A172 (cell line): ENCODE data around the gene ANXA2. TPM values are rescaled to one million over a fixed set of nuclear protein-coding genes. Genes with fewer than 3 reads are reported as not detected.
"Not testable (repeated sequence)": the region's sequence is repeated elsewhere in the genome, so short reads cannot be mapped to it uniquely, and the experiment has no call there.

Source experiments
- DNase-seq: peaks from one replicate; pipeline ENCODE4 v3.0.0-alpha.2; 2015; ENCODE audit warnings: low spot score
- total RNA-seq: library from RNA; depleted of rRNA; stranded (reverse); fragments of >200 nt; shearing (Covaris generic); gene quantifications from 2 replicates; pipeline ENCODE4 v1.2.3, GENCODE V29; 2014

Gene ANXA2
- total RNA-seq, 1 experiment from 2014 or later, result 4,320 TPM

DNA sequence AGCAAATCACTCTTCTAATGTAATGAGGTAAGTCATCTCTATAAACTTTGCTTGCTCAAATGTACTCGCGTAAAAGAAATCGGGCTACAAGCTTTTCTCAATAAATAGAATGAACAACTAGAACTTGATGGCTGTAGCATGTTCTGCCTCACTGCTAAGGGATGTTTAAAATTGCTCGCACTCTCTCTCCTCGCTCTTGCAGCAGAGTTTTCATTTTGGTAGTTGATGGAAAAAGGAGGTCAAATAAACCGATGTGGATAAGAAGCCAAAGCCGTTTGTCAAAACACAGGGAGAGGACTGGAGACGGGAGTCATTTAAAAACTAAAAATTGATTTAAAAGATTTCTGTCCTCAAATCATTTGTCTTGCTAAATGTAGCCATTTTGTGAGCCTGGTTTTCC, 53.3 kb downstream of the ANXA2 start:
- DNase-seq, result no peak

DNA sequence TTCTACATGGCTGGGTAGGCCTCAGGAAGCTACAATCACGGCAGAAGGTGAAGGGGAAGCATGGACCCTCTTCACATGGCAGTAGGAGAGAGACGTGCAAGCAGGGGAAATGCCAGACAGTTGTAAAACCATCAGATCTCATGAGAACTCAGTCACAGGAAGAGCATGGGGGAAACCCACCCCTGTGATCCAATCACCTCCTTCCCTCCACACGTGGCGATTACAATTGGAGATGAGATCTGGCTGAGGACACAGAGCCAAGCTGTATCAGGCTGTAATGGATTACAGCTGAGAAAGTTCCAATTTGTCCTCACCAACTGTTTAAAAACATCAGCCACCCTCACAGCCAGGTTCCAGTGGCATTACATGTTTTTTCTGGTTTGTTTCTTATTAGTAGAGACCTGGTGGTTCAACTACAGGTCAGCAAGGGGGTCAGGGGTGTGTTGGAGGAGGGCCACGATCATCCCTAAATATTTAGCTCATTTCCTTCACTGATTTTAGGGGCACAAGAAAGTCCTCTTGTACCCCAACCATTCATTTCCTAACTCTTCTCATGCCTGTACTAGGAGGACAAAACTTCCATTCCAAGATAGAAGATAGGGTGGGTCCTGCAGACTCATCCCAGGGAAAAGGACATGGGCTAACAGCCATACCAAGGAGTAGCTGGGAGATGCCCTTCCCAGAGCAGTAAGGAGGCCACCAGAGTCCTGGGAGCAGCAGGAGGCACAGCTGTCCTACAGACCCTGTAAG, 54.4 kb downstream of the ANXA2 start:
- no peak for DNase-seq

DNA sequence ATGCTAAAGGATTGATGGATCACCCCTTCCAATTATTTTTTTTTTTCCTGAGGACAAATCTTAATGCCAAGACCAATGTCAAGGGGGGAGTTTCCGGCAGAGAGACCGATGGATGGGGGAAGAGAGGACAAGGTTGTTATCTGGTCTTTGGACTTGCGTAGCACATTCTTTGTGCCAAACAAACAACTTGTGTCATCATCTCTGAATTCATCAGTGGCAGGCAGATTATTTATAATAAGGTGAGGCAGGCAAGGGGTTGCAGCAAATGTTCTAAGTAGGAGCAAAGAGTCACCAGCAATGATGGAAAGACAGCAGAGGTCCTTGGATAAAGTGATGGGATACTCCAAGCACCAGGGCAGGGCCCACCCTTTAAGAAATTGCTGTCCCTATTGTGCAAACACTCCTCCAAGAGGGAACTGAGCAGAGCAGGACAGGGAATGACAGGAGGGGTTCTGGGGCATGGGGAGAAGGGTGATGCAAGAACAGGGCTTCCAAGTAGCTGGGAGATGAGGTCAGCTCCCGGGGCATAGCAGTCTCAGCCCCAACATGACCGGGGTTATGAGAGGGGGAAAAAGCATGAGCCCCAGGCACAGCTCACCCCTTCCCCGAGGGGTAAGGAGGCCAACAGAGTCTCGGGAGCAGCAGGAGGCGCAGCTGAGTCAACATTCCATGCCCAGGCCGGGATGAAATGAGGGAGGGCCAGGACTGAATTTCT, 57.4 kb downstream of the ANXA2 start:
- DNase-seq, result no peak

DNA sequence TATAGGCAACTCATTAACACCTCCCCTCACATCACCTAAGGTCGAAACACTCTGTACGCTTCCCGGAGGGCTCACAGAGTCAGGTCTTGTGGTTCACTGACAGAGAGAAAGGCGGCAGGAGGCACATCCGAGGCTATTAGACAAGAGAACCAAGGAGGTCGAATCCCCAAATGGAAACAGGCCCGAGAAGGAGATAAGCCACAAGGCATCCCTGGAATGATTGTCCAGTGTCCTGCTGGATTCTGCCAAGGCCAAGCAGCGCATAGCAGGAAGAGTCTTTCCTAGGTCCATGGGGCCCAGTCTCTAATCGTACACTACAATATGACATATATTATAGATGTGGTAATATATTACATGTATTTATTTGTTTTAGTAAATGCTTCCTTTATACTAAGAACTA, 58.5 kb downstream of the ANXA2 start:
- DNase-seq, result no peak

DNA sequence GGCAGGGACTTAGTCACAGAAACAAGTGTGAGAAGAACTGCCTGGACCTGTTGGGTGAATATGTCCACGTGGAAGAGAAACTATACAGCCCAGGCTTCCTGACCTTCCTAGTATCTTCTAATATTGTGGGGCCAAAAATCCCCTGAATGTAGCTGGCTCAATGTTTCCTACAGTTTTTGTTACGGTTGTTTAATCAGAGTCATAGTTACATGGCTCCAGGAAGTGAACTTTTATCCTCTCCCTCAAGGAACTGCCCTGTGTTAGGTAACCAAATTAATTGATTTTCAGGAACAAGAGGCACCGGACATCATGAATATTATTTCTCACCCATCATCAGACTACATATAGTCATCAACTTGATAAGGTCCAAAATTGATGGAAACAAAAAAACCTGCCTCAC, 59.0 kb downstream of the ANXA2 start:
- no peak for DNase-seq

DNA sequence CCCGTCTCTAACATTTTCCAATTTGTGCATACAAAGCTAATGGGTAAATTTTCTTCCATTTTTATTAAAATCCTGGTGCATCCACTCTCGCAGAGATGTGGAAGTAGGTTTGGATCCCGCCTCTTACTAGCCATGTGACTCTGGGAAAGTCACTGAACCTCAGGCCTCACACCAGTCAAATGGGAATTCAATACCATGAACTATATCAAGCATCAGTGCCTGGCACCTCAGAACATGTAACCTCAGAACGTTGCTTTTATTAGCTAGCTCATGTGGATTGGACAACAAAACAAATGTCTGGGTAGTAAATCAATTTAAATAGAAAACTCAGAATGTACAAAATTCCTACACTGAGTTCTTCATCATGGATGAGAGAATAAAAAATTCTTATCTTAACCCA, 60.7 kb downstream of the ANXA2 start:
- no peak for DNase-seq

DNA sequence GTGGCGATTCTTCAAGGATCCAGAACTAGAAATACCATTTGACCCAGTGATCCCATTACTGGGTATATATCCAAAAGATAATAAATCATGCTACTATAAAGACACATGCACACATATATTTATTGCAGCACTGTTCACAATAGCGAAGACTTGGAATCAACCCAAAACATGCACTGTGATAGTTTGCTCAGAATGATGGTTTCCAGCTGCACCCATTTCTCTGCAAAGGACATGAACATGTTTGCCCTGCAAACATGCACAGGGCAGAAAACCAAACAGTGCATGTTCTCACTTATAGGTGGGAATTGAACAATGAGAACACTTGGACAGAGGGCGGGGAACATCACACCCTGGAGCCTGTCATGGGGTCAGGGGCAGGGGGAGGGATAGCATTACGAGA, 62.5 kb downstream of the ANXA2 start:
- not testable (repeated sequence) for DNase-seq

DNA sequence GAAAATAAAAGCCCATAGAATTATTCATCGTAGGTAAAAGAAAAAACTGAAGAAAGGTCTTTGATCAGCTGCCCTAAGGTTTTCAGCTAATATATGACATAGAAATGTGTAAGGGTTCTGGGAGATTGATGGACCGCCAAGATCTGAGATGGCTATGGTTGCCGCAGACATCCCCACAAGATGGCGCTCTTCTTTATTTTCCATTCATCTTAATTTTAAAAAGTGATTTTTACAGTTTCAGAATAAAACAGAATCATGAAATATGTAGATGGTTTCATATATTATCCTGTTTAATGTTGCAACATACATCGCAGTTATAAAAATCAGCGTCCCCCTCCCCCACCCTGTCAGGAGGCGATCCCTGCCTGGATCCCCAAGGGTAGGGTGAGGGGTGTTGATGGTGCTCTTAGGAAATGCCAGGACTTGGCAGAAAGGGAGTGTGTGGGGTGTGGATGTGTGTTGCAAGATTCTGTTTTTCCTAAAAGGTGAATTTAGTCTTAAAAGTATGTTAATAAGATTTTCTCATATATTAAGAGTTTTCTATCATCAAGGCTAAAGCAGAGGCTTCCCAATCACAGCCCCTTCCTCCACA, 68.8 kb downstream of the ANXA2 start:
- no peak for DNase-seq

DNA sequence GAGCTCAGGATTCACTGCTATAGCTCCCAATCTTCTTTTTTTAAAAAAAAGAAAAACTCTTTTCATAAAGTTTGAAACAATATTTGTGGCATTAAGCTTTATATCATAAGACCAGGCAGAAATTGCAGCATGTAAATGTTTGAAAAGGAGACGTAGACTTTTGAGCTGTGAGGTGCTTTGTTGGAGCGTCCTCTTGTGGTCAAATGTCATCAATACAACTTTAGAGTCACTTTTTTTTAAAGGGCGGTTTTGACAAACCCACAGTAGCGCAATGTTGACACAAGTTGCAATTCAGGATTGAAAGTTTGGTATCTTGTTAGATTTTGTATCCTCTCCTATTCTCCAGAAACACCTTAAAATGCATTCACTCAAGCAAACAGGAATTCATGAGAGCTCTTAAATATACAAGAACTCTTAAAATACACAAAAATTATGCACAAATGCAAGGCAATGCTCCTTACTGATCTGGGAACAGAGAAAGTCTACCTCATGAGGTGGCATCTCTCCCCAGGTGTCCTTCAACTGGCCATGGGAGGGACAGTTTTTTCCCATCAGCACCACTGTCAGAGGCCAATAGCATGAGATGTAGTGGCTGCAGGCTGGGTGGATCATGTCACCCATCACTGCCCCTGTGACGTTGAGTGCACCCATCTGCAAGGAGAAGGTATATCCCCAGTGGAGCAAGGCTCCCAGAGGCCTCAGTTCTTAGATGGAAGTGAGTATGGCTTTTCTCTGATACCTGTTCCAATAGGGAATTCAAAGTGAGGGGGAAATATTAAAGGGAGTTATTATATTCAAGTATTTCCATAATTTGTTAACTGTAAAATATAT, 70.7 kb downstream of the ANXA2 start:
- DNase-seq, result peak; percentile 38

GRCh38 chr15:60326343-60326742, 71.4 kb downstream of the ANXA2 start:
- DNase-seq, result no peak

DNA sequence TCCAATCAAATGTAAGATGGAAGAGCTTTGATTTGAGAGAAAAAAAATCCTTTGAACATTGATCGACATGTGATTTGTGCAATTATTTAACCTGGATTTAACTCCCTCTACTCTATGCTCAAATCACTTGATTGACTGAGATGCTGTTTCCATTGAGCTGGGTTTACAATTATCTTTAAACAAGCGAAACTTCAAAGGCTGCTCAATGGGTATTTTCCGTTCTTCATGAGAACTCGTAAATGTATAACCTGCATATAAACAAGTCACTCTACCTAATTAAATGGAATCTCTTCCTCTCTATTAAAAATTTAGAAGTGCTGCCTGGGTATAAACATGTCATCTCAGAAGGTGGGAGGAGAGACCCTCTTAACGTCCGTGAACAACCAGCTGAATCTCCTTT, 71.9 kb downstream of the ANXA2 start:
- DNase-seq, result no peak

DNA sequence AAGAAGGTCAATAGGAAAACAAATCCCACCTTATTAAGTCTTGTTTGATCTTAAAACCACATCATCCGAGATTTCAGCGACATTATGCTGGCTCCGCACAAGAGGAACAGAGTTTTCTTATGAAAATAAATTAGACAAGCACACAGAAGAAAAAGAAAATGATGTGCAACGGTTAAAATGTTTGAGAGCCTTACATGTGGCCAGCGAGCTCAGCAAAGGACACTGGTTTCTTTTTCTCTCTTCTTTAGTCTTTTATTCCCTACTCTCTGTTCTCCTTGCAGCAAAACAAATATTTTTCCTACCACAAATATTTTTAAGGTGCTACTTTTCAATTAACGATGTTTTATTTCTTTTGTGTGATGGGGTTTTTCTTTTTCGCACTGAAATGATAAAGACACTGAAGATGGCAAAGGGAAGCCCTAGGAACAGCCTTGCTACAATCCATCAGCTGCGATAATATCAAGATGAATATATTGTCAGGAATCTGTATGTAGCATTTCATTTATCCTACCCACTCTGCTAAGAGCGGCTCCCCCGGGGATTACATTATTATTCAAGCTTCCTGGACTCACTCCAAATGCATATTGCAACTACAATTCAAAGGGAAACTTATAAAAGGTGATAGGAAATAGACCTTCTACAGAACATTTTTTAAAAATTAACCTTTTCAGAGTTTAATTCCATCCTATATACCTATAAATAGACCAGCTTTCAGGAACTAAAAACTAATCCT, 72.9 kb downstream of the ANXA2 start:
- no peak for DNase-seq

GRCh38 chr15:60323322-60323721, 74.5 kb downstream of the ANXA2 start:
- no peak for DNase-seq

DNA sequence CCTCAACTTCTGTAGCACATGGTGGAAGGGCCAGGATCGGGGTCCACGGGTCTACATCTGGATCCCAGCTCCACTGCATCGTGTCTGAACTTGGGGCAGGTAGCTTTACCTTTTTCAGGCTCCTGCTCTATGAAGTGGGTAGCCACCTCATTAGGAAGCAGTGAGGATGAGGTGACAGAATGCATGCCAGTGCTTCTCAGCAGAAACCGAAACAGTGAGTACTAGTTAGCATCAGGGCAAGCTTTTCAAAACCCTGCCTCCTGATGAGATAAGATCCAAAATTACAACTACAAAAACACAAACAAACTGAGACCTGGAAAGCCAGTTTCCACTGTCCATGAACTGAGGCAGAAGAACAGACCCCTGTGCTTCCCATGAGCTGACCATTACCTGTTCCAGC, 77.4 kb downstream of the ANXA2 start:
- DNase-seq, result no peak

DNA sequence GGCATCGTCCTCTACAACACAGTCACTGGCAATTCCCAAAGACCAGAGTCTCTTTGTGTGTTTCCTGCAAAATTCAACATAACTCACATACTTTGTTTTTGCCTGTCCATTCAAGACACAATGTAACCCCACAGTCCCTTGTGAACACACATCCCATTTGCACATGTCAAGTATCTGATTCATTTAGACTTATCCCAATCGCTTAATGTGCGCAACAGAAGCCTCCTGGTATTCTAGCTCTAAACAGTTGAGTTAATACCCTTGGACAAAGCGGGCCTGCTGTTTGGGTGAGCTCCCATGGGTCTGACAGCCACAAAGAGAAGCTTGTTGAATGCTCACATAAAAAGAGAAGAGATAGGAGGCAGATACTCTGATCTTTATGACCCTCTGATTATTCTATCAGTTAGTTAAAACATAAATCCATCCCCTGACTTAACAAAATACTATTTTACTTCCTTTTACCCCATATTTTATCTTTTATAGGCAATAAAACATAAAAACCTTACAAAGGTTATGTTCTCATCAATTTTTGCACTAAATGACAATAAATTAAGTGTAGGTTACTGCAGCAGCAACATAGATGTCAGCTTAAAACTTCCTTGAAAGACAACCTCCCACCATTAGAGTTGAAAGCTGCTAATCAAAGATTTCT, 79.4 kb downstream of the ANXA2 start:
- no peak for DNase-seq

- no peak for DNase-seq
Observed at GRCh38 chr15:60316961-60317360, 80.8 kb downstream of the ANXA2 start.

DNA sequence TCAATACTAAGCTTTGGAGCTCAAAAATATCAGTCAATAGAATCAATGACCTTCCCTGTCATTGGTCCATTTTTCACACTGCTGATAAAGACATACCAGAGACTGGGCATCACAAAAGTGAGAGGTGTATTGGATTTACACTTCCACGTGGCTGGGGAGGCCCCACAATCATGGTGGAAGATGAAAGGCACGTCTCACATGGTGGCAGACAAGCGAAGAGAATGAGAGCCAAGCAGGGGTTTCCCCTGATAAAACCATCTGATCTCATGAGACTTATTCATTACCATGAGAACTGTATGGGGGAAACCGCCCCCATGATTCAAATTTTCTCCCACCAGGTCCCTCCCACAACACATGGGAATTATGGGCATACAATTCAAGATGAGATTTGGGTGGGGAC, 81.9 kb downstream of the ANXA2 start:
- DNase-seq, result no peak

GRCh38 chr15:60313906-60314305, 83.9 kb downstream of the ANXA2 start:
- DNase-seq, result no peak

- no peak for DNase-seq
Observed at GRCh38 chr15:60307034-60307433, 90.8 kb downstream of the ANXA2 start.

DNA sequence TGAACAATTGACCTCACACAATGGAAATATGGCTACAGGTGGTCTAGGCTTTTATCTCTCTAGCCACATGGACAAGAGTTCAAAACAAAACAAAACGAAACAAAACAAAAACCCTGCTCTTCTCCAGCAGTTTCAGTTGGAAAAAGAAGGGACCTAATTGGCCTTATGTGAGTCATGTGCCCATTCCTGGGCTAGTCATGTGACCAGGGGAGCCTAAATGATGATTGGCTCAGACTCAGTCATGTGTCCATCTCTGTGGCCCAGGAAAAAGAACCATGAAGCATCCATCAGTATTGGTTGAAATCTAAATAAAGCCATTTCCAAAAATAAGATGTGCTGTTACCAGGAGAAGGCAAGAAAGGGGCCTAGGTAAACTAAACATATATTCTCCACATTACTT, 96.8 kb downstream of the ANXA2 start:
- DNase-seq, result peak; percentile 27

- no peak for DNase-seq
Observed at GRCh38 chr15:60299452-60300047, 98.2 kb downstream of the ANXA2 start.
